ENCODE data around the gene DGKD.

GRCh38 chr2:233358947-233359346, 4.7 kb downstream of the DGKD start:
- TF ChIP-seq GATA2 (IDR thresholded peaks at IDR 0.05; ENCODE audit: low read depth, low read length) (no peak), GATA3 (IDR thresholded peaks at IDR 0.05; ENCODE audit: low read depth, low read length) (no peak)

Data from SH-SY5Y (cell line).